ENCODE data around the gene CDH22.
A peak's percentile ranks its signal among the peaks of the same experiment; 100 is the strongest.

CDH22 gene

GRCh38 chr20:46142124-46142523 lies 166.2 kb downstream of the CDH22 start:
- Histone ChIP-seq H3K4me2 (no peak overlapping the region), H3K27me3 (no peaks in the 10 kb centered on the region), H3K27ac (no peak overlapping the region), H3K36me3 (no peaks in the 10 kb centered on the region), H3K4me1 (peaks cover 0 to 6% (median 5%) of the 10 kb centered on the region in 10 experiments; a peak in 5 of 20 replicates), H3K9me3 (replicated peaks in 1 of 11) (no peaks in the 10 kb centered on the region), H3K4me3 (no peak overlapping the region), H4K20me1 (peaks cover 0 to 4% (median 0%) of the 10 kb centered on the region in 11 experiments; a peak in 2 of 22 replicates), H3K9ac (no peak overlapping the region)
- TF ChIP-seq Cebpa-rat (IDR thresholded peaks at IDR 0.05): no peak

DNA sequence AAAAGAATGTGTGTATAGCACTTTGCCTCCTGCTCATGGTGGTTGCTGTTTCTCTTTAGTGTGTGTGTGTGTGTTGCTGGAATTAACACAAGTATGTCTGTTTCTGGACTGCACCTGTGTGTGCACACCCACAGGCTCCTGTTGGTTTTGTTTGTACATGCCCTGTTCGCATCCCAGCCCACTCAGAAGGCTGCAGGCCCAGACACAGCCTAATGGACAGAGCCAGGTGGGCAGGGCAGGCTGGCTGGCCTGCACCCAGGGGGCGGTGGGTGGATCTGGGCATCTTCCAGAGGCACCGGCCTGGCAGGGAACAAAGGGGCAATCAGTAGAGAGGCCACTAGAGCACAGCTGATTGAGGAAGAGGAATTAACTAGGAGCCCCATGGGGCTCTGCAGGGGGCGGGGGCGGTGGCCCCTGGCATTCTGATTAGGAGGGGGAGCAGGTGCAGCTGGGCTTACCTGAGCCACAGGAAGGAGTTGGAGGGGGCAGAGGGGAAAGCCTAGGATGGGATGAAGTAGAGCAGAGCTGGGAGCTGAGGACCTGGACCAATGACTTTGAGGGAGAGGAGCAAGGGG lies 168.3 kb downstream of the CDH22 start:
- Histone ChIP-seq H3K27me3 (no peaks in the 10 kb centered on the region), H4K20me1 (peaks cover 0 to 4% (median 0%) of the 10 kb centered on the region in 11 experiments; a peak in 2 of 22 replicates), H3K4me1 (peaks cover under 1 to 19% (median 12%) of the 10 kb centered on the region in 10 experiments; a peak in 16 of 20 replicates), H3K9me3 (replicated peaks in 1 of 11) (no peaks in the 10 kb centered on the region), H3K27ac (no peak overlapping the region), H3K9ac (no peak overlapping the region), H3K4me3 (no peak overlapping the region), H3K4me2 (peak overlapping the region in 1 of 11 experiments; percentile 17; a peak in 2 of 22 replicates), H3K36me3 (no peaks in the 10 kb centered on the region)
- no peak for TF ChIP-seq Cebpa-rat (IDR thresholded peaks at IDR 0.05)

- no peak for TF ChIP-seq Cebpa-rat (IDR thresholded peaks at IDR 0.05)
- no peaks in the 10 kb centered on the region for H3K27me3 ChIP-seq
Measured at GRCh38 chr20:46139266-46139889, 168.9 kb downstream of the CDH22 start.

GRCh38 chr20:46137816-46138215 lies 170.5 kb downstream of the CDH22 start:
- no peak for TF ChIP-seq Cebpa-rat (IDR thresholded peaks at IDR 0.05)
- H3K27me3 ChIP-seq: no peaks in the 10 kb centered on the region
- H3K36me3 ChIP-seq: no peaks in the 10 kb centered on the region
- H3K4me3 ChIP-seq: no peak overlapping the region
- no peak overlapping the region for H3K4me2 ChIP-seq
- H3K27ac ChIP-seq: no peak overlapping the region
- H4K20me1 ChIP-seq: peaks cover 0 to 4% (median 0%) of the 10 kb centered on the region in 11 experiments; a peak in 3 of 22 replicates
- no peaks in the 10 kb centered on the region for H3K9me3 ChIP-seq (replicated peaks in 1 of 11)
- H3K9ac ChIP-seq: no peak overlapping the region
- H3K4me1 ChIP-seq: peaks cover 18 to 40% (median 27%) of the 10 kb centered on the region in 10 experiments

More at GRCh38 chr20:46139266-46139889, 168.9 kb downstream of the CDH22 start:
- Histone ChIP-seq H4K20me1 (peaks cover 0 to 4% (median 0%) of the 10 kb centered on the region in 11 experiments; a peak in 2 of 22 replicates), H3K4me3 (no peak overlapping the region), H3K9me3 (replicated peaks in 1 of 11) (no peaks in the 10 kb centered on the region), H3K9ac (no peak overlapping the region), H3K27ac (no peak overlapping the region), H3K4me2 (no peak overlapping the region), H3K36me3 (no peaks in the 10 kb centered on the region), H3K4me1 (peaks cover 6 to 25% (median 18%) of the 10 kb centered on the region in 10 experiments)

DNA sequence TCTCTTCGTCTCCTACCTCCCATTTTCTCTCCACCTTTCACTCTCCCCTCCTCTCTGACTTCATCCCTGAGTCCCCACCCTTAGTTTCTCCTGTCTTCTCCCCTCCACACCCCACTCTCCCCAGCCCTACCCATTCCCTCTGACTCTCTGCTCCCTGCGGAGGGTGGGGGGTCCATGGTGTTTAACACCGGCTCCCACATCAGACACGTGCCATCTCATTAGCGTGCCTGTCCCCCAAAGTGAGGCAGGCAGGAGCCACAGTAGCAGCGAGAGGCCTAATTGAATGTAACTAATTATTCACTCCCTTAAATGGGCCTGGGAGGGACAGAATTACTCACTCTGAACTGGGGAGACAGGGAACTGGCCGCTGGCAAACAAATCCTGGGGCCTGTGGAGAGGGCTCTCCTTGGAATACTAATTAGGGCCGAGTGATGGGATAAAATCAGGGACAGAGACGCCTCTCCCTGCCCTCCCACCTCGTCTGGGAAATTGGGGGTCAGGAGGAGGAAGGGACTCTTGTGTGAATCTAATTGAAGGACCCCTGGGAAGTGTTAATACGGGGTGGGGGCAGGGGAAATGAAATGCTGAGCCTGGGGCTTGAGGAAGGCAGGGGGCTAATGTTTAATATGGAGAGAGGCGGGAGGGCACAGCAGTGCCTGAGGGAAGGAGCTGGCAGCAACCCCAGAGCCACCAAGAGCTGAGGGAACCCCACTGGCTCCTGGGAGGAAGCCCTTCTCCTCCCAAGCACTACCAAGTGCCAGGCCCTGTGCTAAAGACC lies 172.3 kb downstream of the CDH22 start:
- no peak for TF ChIP-seq Cebpa-rat (IDR thresholded peaks at IDR 0.05)
- Histone ChIP-seq H3K27me3 (no peaks in the 10 kb centered on the region), H4K20me1 (peaks cover 0 to 18% (median 0%) of the 10 kb centered on the region in 11 experiments; a peak in 6 of 22 replicates), H3K9me3 (replicated peaks in 1 of 11) (no peaks in the 10 kb centered on the region), H3K4me1 (peaks cover 25 to 46% (median 27%) of the 10 kb centered on the region in 10 experiments), H3K36me3 (no peaks in the 10 kb centered on the region), H3K4me2 (peak overlapping the region in 8 of 11 experiments; percentile 1 to 53 (median 14); a peak in 10 of 22 replicates), H3K9ac (no peak overlapping the region), H3K27ac (no peak overlapping the region), H3K4me3 (no peak overlapping the region)

DNA sequence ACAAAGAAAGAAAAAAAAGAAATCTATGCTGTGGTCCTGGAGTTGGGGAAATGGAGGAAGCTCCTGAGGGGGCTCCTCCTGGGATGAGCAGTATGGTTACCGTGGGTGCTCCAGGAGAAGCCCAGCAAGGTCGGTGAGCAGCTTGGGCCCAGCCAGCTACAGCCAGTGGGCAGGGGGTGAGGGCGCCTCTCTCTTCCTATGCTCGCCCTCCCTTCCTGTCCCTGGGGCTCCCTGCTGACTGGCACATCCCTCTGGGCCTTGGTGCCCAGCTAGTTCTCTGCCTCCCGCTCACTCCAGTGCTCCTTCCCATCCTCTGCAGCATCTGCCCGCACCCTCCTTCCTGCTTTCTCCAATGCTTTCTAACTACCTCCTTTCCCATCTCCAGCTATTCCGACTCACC lies 173.6 kb downstream of the CDH22 start:
- peak overlapping the region in 4 of 11 experiments; percentile 0 to 43 (median 16); a peak in 4 of 22 replicates for H3K9ac ChIP-seq
- no peaks in the 10 kb centered on the region for H3K27me3 ChIP-seq
- peaks cover 0 to 27% (median 5%) of the 10 kb centered on the region in 11 experiments; a peak in 9 of 22 replicates for H4K20me1 ChIP-seq
- no peak for TF ChIP-seq Cebpa-rat (IDR thresholded peaks at IDR 0.05)
- no peak overlapping the region for H3K4me3 ChIP-seq
- no peaks in the 10 kb centered on the region for H3K36me3 ChIP-seq
- H3K27ac ChIP-seq: peak overlapping the region in 4 of 11 experiments; percentile 21 to 43 (median 33); a peak in 5 of 22 replicates
- H3K4me2 ChIP-seq: peak overlapping the region; percentile 55 to 83 (median 62); a peak in 21 of 22 replicates
- no peaks in the 10 kb centered on the region for H3K9me3 ChIP-seq (replicated peaks in 1 of 11)
- peaks cover 28 to 51% (median 35%) of the 10 kb centered on the region in 10 experiments for H3K4me1 ChIP-seq

DNA sequence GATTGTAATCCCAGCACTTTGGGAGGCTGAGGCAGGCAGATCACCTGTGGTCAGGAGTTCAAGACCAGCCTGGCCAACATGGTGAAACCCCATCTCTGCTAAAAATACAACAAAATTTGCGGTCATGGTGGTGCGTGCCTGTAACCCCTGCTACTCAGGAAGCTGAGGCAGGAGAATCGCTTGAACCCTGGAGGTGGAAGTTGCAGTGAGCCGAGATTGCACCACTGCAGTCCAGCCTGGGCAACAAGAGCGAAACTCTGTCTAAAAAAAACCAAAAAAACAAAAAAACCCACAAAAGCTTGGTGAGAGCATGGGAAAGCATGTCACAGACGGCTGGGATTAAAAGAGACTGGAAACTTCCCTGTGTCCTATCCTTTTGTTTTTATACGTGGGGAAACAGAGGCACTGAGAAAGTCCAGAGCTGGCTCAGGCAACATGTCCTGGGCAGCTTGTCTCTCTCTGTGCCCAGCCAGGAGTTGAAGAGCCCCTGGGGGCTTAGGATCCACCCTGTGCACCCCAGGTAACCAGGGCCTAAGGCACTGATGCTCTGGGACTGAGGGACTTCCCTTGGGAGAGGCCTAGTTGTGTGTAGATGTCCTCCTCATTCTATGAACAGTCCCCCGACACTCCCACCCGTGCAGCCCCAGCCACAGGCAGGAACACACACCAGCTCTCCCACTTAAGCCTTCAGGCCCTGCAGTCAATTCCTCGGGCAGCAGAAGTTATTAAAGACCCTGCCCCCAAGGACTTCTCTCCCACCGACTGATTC lies 174.2 kb downstream of the CDH22 start:
- no peak overlapping the region for H3K4me3 ChIP-seq
- H3K36me3 ChIP-seq: peaks cover 0 to 5% (median under 1%) of the 10 kb centered on the region in 11 experiments; a peak in 9 of 22 replicates
- H3K4me1 ChIP-seq: peaks cover 28 to 57% (median 37%) of the 10 kb centered on the region in 10 experiments
- H3K27me3 ChIP-seq: no peaks in the 10 kb centered on the region
- H3K9me3 ChIP-seq (replicated peaks in 1 of 11): no peaks in the 10 kb centered on the region
- peaks cover 0 to 34% (median 8%) of the 10 kb centered on the region in 11 experiments; a peak in 13 of 22 replicates for H4K20me1 ChIP-seq
- peak in 8 of 11 experiments; percentile 26 to 56 (median 40); a peak in 4 of 22 replicates for TF ChIP-seq Cebpa-rat (IDR thresholded peaks at IDR 0.05)
- H3K9ac ChIP-seq: peak overlapping the region in 5 of 11 experiments; percentile 0 to 43 (median 23); a peak in 9 of 22 replicates
- peak overlapping the region in 6 of 11 experiments; percentile 21 to 54 (median 40); a peak in 8 of 22 replicates for H3K27ac ChIP-seq
- H3K4me2 ChIP-seq: peak overlapping the region; percentile 55 to 83 (median 62)

DNA sequence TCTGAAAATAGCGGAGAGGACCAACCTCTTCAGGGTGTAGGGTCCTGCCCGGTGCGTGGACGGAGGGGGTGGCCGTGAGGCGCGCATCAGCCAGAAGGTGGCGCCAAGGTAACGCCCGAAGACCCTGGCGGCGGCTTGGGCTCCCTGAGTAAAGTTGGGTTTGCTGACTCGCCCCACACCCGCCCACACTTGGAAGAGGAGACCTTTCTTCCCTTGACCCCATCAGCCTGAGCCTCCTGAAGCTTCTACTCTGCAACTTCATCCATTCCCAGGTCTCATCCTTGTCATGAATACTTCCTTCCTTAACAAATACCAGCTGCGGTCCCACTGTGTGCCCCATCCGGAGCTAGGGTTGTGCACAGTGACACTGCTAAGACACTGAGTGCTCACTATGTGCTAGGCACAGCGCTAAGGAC lies 175.6 kb downstream of the CDH22 start:
- H3K9me3 ChIP-seq (replicated peaks in 1 of 11): no peaks in the 10 kb centered on the region
- peaks cover 0 to 47% (median 14%) of the 10 kb centered on the region in 11 experiments; a peak in 15 of 22 replicates for H4K20me1 ChIP-seq
- no peak for TF ChIP-seq Cebpa-rat (IDR thresholded peaks at IDR 0.05)
- H3K27me3 ChIP-seq: no peaks in the 10 kb centered on the region
- peaks cover 0 to 19% (median 12%) of the 10 kb centered on the region in 11 experiments; a peak in 11 of 22 replicates for H3K36me3 ChIP-seq
- peaks cover 33 to 69% (median 44%) of the 10 kb centered on the region in 10 experiments for H3K4me1 ChIP-seq
- peak overlapping the region in 5 of 11 experiments; percentile 34 to 83 (median 57); a peak in 9 of 22 replicates for H3K4me2 ChIP-seq
- no peak overlapping the region for H3K4me3 ChIP-seq
- no peak overlapping the region for H3K9ac ChIP-seq
- no peak overlapping the region for H3K27ac ChIP-seq

Measured in BLaER1 treated with 17β-estradiol and CSF1 and Interleukin-3, amounts not matched to agents 10 nM and 100 nM (cell line).